HepG2 (cell line): Measurements from ENCODE around the gene LRRC27. TPM values are rescaled to one million over a fixed set of nuclear protein-coding genes. Genes with fewer than 3 reads are reported as not detected.

ENCODE experiments used
- ARID5B ChIP-seq: IDR thresholded peaks from 2 replicates; pipeline ENCODE4 v1.4.0; 2020; ENCODE audit warnings: mild to moderate bottlenecking, missing genetic modification reagents
- CHD2 ChIP-seq: IDR thresholded peaks from 2 replicates; pipeline ENCODE4 v1.6.1; 2011; ENCODE audit warnings: low read depth, low read length, improper control_type of control experiment
- JUNB ChIP-seq: sonication (generic); formaldehyde crosslinking; IDR thresholded peaks from 2 replicates; pipeline ENCODE4 v1.8.0; 2022; ENCODE audit warnings: missing genetic modification reagents, mild to moderate bottlenecking, borderline replicate concordance
- NCOA5 ChIP-seq: sonication (generic); formaldehyde crosslinking; IDR thresholded peaks from 2 replicates; pipeline ENCODE4 v1.4.0; 2020; ENCODE audit warnings: missing genetic modification reagents
- NKX3-1 ChIP-seq: sonication (generic); formaldehyde crosslinking; IDR thresholded peaks from 2 replicates; pipeline ENCODE4 v1.5.0; 2020; ENCODE audit warnings: missing genetic modification reagents
- PRPF4 ChIP-seq: fragments of 200-400 bp; formaldehyde crosslinking; IDR thresholded peaks from 2 replicates; pipeline ENCODE4 v1.6.1; 2016; ENCODE audit warnings: low read length, low read depth; ENCODE audit not compliant: poor library complexity, severe bottlenecking
- SPEN ChIP-seq: sonication (generic); formaldehyde crosslinking; IDR thresholded peaks from 2 replicates; pipeline ENCODE4 v1.5.1; 2020; ENCODE audit warnings: low read depth, mild to moderate bottlenecking, missing genetic modification reagents
- SUZ12 ChIP-seq: fragments of 150-350 bp; IDR thresholded peaks from 2 replicates; pipeline ENCODE4 v1.6.1; 2014; ENCODE audit warnings: low read depth, low read length
- TCF7L2 ChIP-seq: IDR thresholded peaks from 2 replicates; pipeline ENCODE4 v1.6.1; 2011; ENCODE audit warnings: mild to moderate bottlenecking, low read depth, low read length, moderate library complexity
- THAP7 ChIP-seq: sonication (generic); formaldehyde crosslinking; IDR thresholded peaks from 2 replicates; pipeline ENCODE4 v1.8.1; 2023; ENCODE audit warnings: mild to moderate bottlenecking, missing genetic modification reagents
- ZNF354B ChIP-seq: sonication (generic); formaldehyde crosslinking; IDR thresholded peaks from 2 replicates; pipeline ENCODE4 v1.8.0; 2022; ENCODE audit warnings: mild to moderate bottlenecking, missing genetic modification reagents
- polyA plus RNA-seq, 8 experiments: library from polyadenylated mRNA; depleted of rRNA in 3 of 8; stranded (reverse) in 7 of 8; unstranded in 1 of 8; fragments of >200 nt; fragmentation: Illumina TruSeq in 4 of 8; extraction: Trizol in 4 of 8; gene quantifications; 2 replicates each; pipeline versions ENCODE4 v1.2.1 to v1.2.3, GENCODE V29; 2011 to 2016; ENCODE audit warnings: low read depth in 4 of 8, missing spikeins in 1 of 8, mixed read lengths in 1 of 8; ENCODE audit not compliant: insufficient read depth in 1 of 8
- total RNA-seq, 5 experiments: library from RNA; depleted of rRNA; stranded (reverse); fragments of >200 nt; fragmentation: Illumina TruSeq; extraction: Trizol; gene quantifications; 2 replicates each; pipeline ENCODE4 v1.2.3, GENCODE V29; 2016; ENCODE audit warnings: low read depth in 1 of 5
- TF ChIP-seq, protein P1 (sequence below): sonication (generic); formaldehyde crosslinking; IDR thresholded peaks from 2 replicates; pipeline ENCODE4 v1.4.0; 2020; ENCODE audit warnings: missing genetic modification reagents, mild to moderate bottlenecking, borderline replicate concordance
- TF ChIP-seq, protein P2 (sequence below): sonication (generic); formaldehyde crosslinking; IDR thresholded peaks from 2 replicates; pipeline ENCODE4 v1.5.0; 2020; ENCODE audit warnings: mild to moderate bottlenecking, missing genetic modification reagents
- TF ChIP-seq, protein P3 (sequence below): sonication (generic); formaldehyde crosslinking; conservative IDR thresholded peaks from 2 replicates; pipeline ENCODE4 v1.8.1; 2023; ENCODE audit warnings: missing genetic modification reagents
- TF ChIP-seq, protein P4 (sequence below): IDR thresholded peaks from 2 replicates; pipeline ENCODE4 v1.6.1; 2016; ENCODE audit warnings: low read depth, borderline replicate concordance

The LRRC27 gene
- total and polyA plus RNA-seq, 2 of the 13 experiments (the other 11 are each of a cell fraction or from before 2014, with no cell fraction given), result 4.2 to 4.6 TPM

- TF ChIP-seq, protein P1, sequence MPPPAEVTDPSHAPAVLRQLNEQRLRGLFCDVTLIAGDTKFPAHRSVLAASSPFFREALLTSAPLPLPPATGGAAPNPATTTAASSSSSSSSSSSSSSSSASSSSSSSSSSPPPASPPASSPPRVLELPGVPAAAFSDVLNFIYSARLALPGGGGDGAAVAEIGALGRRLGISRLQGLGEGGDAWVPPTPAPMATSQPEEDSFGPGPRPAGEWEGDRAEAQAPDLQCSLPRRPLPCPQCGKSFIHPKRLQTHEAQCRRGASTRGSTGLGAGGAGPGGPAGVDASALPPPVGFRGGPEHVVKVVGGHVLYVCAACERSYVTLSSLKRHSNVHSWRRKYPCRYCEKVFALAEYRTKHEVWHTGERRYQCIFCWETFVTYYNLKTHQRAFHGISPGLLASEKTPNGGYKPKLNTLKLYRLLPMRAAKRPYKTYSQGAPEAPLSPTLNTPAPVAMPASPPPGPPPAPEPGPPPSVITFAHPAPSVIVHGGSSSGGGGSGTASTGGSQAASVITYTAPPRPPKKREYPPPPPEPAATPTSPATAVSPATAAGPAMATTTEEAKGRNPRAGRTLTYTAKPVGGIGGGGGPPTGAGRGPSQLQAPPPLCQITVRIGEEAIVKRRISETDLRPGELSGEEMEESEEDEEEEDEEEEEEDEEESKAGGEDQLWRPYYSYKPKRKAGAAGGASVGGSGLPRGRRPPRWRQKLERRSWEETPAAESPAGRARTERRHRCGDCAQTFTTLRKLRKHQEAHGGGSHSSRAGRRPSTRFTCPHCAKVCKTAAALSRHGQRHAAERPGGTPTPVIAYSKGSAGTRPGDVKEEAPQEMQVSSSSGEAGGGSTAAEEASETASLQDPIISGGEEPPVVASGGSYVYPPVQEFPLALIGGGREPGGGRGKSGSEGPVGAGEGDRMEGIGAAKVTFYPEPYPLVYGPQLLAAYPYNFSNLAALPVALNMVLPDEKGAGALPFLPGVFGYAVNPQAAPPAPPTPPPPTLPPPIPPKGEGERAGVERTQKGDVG (CRISPR knock-in tag), result 0 out of 2 replicates have a peak, but pooled peaks have one; percentile 52
- no peak for TF ChIP-seq JUNB (CRISPR knock-in tag)
- TF ChIP-seq ZNF354B (CRISPR knock-in tag), result no peak
- no peak for TF ChIP-seq PRPF4
- TF ChIP-seq SUZ12, result no peak
- TF ChIP-seq, protein P2, sequence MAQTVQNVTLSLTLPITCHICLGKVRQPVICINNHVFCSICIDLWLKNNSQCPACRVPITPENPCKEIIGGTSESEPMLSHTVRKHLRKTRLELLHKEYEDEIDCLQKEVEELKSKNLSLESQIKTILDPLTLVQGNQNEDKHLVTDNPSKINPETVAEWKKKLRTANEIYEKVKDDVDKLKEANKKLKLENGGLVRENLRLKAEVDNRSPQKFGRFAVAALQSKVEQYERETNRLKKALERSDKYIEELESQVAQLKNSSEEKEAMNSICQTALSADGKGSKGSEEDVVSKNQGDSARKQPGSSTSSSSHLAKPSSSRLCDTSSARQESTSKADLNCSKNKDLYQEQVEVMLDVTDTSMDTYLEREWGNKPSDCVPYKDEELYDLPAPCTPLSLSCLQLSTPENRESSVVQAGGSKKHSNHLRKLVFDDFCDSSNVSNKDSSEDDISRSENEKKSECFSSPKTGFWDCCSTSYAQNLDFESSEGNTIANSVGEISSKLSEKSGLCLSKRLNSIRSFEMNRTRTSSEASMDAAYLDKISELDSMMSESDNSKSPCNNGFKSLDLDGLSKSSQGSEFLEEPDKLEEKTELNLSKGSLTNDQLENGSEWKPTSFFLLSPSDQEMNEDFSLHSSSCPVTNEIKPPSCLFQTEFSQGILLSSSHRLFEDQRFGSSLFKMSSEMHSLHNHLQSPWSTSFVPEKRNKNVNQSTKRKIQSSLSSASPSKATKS, result no peak
- TF ChIP-seq TCF7L2, result no peak
- TF ChIP-seq THAP7 (CRISPR knock-in tag), result 0 out of 2 replicates have a peak, but pooled peaks have one; percentile 42
- TF ChIP-seq NCOA5 (CRISPR knock-in tag), result no peak
- TF ChIP-seq, protein P3, sequence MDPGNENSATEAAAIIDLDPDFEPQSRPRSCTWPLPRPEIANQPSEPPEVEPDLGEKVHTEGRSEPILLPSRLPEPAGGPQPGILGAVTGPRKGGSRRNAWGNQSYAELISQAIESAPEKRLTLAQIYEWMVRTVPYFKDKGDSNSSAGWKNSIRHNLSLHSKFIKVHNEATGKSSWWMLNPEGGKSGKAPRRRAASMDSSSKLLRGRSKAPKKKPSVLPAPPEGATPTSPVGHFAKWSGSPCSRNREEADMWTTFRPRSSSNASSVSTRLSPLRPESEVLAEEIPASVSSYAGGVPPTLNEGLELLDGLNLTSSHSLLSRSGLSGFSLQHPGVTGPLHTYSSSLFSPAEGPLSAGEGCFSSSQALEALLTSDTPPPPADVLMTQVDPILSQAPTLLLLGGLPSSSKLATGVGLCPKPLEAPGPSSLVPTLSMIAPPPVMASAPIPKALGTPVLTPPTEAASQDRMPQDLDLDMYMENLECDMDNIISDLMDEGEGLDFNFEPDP (CRISPR knock-in tag), result no peak
- TF ChIP-seq, protein P4, sequence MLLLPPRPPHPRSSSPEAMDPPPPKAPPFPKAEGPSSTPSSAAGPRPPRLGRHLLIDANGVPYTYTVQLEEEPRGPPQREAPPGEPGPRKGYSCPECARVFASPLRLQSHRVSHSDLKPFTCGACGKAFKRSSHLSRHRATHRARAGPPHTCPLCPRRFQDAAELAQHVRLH (CRISPR knock-in tag), result 0 out of 2 replicates have a peak, but pooled peaks have one; percentile 11
- TF ChIP-seq SPEN, result peak; percentile 70; the same call in 1 of the 2 replicates
- no peak for TF ChIP-seq ARID5B (CRISPR knock-in tag)
- TF ChIP-seq NKX3-1 (CRISPR knock-in tag), result no peak
- TF ChIP-seq CHD2, result no peak
Measured at GRCh38 chr10:132331601-132332432, at the start of gene LRRC27 (continued).
